Right lobe of liver (tissue), 4 donors: Measurements from ENCODE around the gene WDFY2.

Experiments
- CTCF ChIP-seq, 4 donors: fragments of 200-600 bp in 3 of 4; fragments of 450-650 bp in 1 of 4; IDR thresholded peaks; one replicate each; pipeline versions ENCODE4 v1.5.1 to v1.8.0; 2016 to 2022; ENCODE audit warnings: antibody characterized with exemption in 4 of 4, mild to moderate bottlenecking in 2 of 4
- POLR2A ChIP-seq: fragments of 450-650 bp; IDR thresholded peaks from one replicate; pipeline ENCODE4 v1.6.1; 2017; ENCODE audit warnings: antibody characterized with exemption, mild to moderate bottlenecking
- donor health status: DM: no; HTN: no; CAD: no.
- donor health status: DM: no; HTN: no; CAD: no.
- donor health status: DM: no; HTN: yes; CAD: no.

- TF ChIP-seq POLR2A (no peak), CTCF (IDR thresholded peaks at IDR 0.05) (no peak)
Measured at GRCh38 chr13:51620165-51620983, 36.1 kb downstream of the WDFY2 start.
